ENCODE data around the gene FAM118B.
"Not testable (repeated sequence)": the region's sequence is repeated elsewhere in the genome, so short reads cannot be mapped to it uniquely, and the experiment has no call there.

Gene FAM118B

GRCh38 chr11:126279191-126279590 lies 67.6 kb downstream of the FAM118B start:
- no peak for DNase-seq

GRCh38 chr11:126280595-126280994 lies 69.0 kb downstream of the FAM118B start:
- no peak for DNase-seq

GRCh38 chr11:126281245-126281644 lies 69.7 kb downstream of the FAM118B start:
- no peak for DNase-seq

- DNase-seq = no peak
These were observed 70.1 kb downstream of the FAM118B start for GRCh38 chr11:126281666-126282175.

GRCh38 chr11:126282361-126282735 lies 70.8 kb downstream of the FAM118B start:
- DNase-seq = peak; percentile 30

- DNase-seq = peak; percentile 64
These were observed 71.4 kb downstream of the FAM118B start, which contains the start of gene TIRAP for GRCh38 chr11:126282736-126283591. TSS of gene TIRAP (plus strand) at chr11:126283093. CDS start at chr11:126290895, 7,802 bp downstream.

- DNase-seq = peak; percentile 70
These were observed 73.2 kb downstream of the FAM118B start for GRCh38 chr11:126284829-126285228.

GRCh38 chr11:126288237-126288636 lies 76.7 kb downstream of the FAM118B start:
- no peak for DNase-seq

- no peak for DNase-seq
These were observed 79.3 kb downstream of the FAM118B start for GRCh38 chr11:126290887-126291286.

GRCh38 chr11:126293726-126294125 lies 82.1 kb downstream of the FAM118B start:
- no peak for DNase-seq

GRCh38 chr11:126297004-126297403 lies 85.4 kb downstream of the FAM118B start:
- DNase-seq = no peak

GRCh38 chr11:126303623-126304456 lies 92.3 kb downstream of the FAM118B start, which contains the start of gene DCPS:
TSS of gene DCPS (plus strand) at chr11:126304060. CDS start at chr11:126304081, 21 bp downstream.
- peak; percentile 82 for DNase-seq

- DNase-seq = no peak
These were observed 93.0 kb downstream of the FAM118B start for GRCh38 chr11:126304457-126305075.

GRCh38 chr11:126305699-126306098 lies 94.1 kb downstream of the FAM118B start:
- DNase-seq = no peak

- DNase-seq = no peak
These were observed 96.1 kb downstream of the FAM118B start for GRCh38 chr11:126307706-126308105.

GRCh38 chr11:126308271-126308671 lies 96.7 kb downstream of the FAM118B start:
- no peak for DNase-seq

GRCh38 chr11:126308771-126309170 lies 97.2 kb downstream of the FAM118B start:
- DNase-seq = not testable (repeated sequence)

- DNase-seq = peak; percentile 37
These were observed 98.8 kb downstream of the FAM118B start for GRCh38 chr11:126310200-126310991.

GRCh38 chr11:126310992-126311310 lies 99.4 kb downstream of the FAM118B start:
- DNase-seq = no peak

GRCh38 chr11:126311401-126312291 lies 100.1 kb downstream of the FAM118B start:
- no peak for DNase-seq
